OCI-LY1 (cell line): ENCODE data around the gene PLEKHA6.

Experiments used
- H2AFZ ChIP-seq: fragments of 200-600 bp; sonication (generic), shearing (Covaris generic); 2 replicates; pipeline ENCODE4 v1.6.0; 2014; ENCODE audit warnings: antibody characterized with exemption, mild to moderate bottlenecking, low read length
- H3F3A ChIP-seq: fragments of 200-600 bp; sonication (generic), shearing (Covaris generic); 2 replicates; pipeline ENCODE4 v1.6.0; 2014; ENCODE audit warnings: mild to moderate bottlenecking, antibody characterized with exemption, low read length, moderate library complexity; ENCODE audit not compliant: insufficient read depth
- H3K27ac ChIP-seq: fragments of 200-600 bp; sonication (generic); 2 replicates; pipeline ENCODE4 v1.5.1; 2014; ENCODE audit warnings: low read length, mixed run types, mild to moderate bottlenecking, low read depth; ENCODE audit not compliant: poor library complexity, severe bottlenecking
- H3K27me3 ChIP-seq: fragments of 200-600 bp; sonication (generic); 2 replicates; pipeline ENCODE4 v1.6.0; 2014; ENCODE audit warnings: antibody characterized with exemption, mild to moderate bottlenecking, low read length, moderate library complexity; ENCODE audit not compliant: insufficient read depth
- H3K36me3 ChIP-seq: fragments of 200-600 bp; sonication (generic); 2 replicates; pipeline ENCODE4 v1.6.1; 2014; ENCODE audit warnings: mild to moderate bottlenecking, antibody characterized with exemption, low read length, moderate library complexity, mixed read lengths; ENCODE audit not compliant: insufficient read depth
- H3K4me1 ChIP-seq: fragments of 200-600 bp; sonication (generic); 2 replicates; pipeline ENCODE4 v1.5.1; 2014; ENCODE audit warnings: mild to moderate bottlenecking, low read length, moderate library complexity; ENCODE audit not compliant: insufficient read depth, severe bottlenecking
- H3K4me2 ChIP-seq: fragments of 200-600 bp; sonication (generic), shearing (Covaris generic); 2 replicates; pipeline ENCODE4 v1.6.1; 2014; ENCODE audit warnings: low read length
- H3K4me3 ChIP-seq: fragments of 200-600 bp; sonication (generic); 2 replicates; pipeline ENCODE4 v1.5.1; 2014; ENCODE audit warnings: low read length, low read depth, mild to moderate bottlenecking, mixed read lengths; ENCODE audit not compliant: poor library complexity, severe bottlenecking
- H3K79me2 ChIP-seq: fragments of 200-600 bp; shearing (Covaris generic); 2 replicates; pipeline ENCODE4 v1.6.1; 2016; ENCODE audit warnings: mixed run types, low read length, mixed read lengths; ENCODE audit not compliant: insufficient read depth
- H3K9ac ChIP-seq: fragments of 200-600 bp; sonication (generic), shearing (Covaris generic); 2 replicates; pipeline ENCODE4 v1.6.1; 2014; ENCODE audit warnings: mild to moderate bottlenecking, low read length, mixed read lengths
- H3K9me2 ChIP-seq: fragments of 200-600 bp; sonication (generic), shearing (Covaris generic); 2 replicates; pipeline ENCODE4 v1.6.1; 2014; ENCODE audit warnings: low read depth, mild to moderate bottlenecking, low read length, mixed read lengths
- H3K9me3 ChIP-seq: fragments of 200-600 bp; shearing (Covaris generic); 2 replicates; pipeline ENCODE4 v1.6.1; 2014; ENCODE audit warnings: low read length, mixed read lengths
- H4K20me1 ChIP-seq: fragments of 200-600 bp; sonication (generic), shearing (Covaris generic); 2 replicates; pipeline ENCODE4 v1.6.0; 2016; ENCODE audit warnings: mild to moderate bottlenecking, low read length; ENCODE audit not compliant: insufficient read depth
- EZH2 ChIP-seq: fragments of 200-600 bp; sonication (generic), shearing (Covaris generic); IDR thresholded peaks from 2 replicates; pipeline ENCODE4 v1.8.0; 2017; ENCODE audit warnings: borderline replicate concordance, mixed run types, mild to moderate bottlenecking, antibody characterized with exemption, low read length, moderate library complexity, mixed read lengths
- TF ChIP-seq, protein P1 (sequence below): fragments of 200-600 bp; sonication (generic), shearing (Covaris generic); IDR thresholded peaks from 2 replicates; pipeline ENCODE4 v1.5.1; 2017; ENCODE audit warnings: mild to moderate bottlenecking, antibody characterized with exemption, low read length, moderate library complexity, mixed read lengths

PLEKHA6 gene

DNA sequence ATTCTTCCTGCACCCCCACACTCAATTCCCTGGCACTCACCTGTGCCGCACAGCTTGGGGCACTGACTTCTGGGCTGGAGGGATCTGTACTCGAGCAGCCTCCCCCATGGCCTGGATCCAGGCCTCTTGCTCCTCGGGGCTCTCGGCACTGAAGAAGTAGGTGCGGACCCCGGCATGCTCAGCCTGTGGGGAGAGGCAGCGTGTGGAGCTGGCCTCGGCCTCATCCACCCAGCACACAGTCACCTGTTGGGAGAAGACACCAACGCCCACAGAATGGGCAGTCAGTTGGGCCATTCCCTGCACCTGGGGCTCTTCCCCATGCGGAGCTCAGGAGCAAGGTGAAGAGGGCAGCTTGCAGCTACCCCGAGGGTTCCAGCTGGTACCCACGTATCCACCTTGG lies 98.5 kb downstream of the PLEKHA6 start:
- TF ChIP-seq, protein P1, sequence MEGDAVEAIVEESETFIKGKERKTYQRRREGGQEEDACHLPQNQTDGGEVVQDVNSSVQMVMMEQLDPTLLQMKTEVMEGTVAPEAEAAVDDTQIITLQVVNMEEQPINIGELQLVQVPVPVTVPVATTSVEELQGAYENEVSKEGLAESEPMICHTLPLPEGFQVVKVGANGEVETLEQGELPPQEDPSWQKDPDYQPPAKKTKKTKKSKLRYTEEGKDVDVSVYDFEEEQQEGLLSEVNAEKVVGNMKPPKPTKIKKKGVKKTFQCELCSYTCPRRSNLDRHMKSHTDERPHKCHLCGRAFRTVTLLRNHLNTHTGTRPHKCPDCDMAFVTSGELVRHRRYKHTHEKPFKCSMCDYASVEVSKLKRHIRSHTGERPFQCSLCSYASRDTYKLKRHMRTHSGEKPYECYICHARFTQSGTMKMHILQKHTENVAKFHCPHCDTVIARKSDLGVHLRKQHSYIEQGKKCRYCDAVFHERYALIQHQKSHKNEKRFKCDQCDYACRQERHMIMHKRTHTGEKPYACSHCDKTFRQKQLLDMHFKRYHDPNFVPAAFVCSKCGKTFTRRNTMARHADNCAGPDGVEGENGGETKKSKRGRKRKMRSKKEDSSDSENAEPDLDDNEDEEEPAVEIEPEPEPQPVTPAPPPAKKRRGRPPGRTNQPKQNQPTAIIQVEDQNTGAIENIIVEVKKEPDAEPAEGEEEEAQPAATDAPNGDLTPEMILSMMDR, result no peak
- no peak for TF ChIP-seq EZH2
- Histone ChIP-seq H4K20me1 (no peaks in the 10 kb centered on the region), H3K9me2 (no peaks in the 10 kb centered on the region), H3K36me3 (no peaks in the 10 kb centered on the region), H3K4me2 (no peak overlapping the region), H3K4me3 (no peak overlapping the region), H3K9ac (no peak overlapping the region), H3K4me1 (no peaks in the 10 kb centered on the region), H3K27ac (no peak overlapping the region), H2AFZ (no peak overlapping the region), H3K79me2 (no peaks in the 10 kb centered on the region), H3F3A (no peaks in the 10 kb centered on the region), H3K27me3 (peaks cover 7% of the 10 kb centered on the region), H3K9me3 (no peaks in the 10 kb centered on the region)

DNA sequence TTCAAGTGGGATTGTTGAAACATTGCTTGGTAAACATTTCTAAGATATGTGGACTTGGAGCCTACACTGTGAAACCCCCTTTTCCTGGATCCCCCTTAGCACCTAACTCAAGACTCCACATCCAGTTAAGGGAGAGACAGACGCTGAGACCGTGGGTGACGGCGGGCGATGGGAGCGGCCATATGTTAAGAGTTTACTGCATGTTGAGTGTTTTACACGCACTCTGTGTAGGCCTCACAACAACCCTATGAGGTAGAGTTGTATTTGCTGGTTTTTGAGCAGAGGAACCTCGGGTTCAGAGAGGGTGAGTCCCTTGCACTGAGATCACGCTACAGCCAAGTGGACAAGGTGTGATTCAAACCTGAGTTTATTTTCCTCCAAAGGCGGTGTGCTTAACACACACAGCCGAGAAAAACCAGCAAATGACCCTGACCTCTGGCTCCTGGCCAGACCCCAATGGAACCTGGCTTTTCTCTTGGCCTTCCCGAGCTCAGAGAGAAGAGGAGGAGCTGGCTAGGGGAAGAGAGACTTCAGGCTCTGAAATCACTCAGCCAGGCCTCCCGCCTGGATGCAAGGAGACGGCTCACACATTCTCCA lies 99.0 kb downstream of the PLEKHA6 start:
- TF ChIP-seq EZH2, result no peak
- TF ChIP-seq, protein P1, result no peak
- no peak overlapping the region for H2AFZ ChIP-seq
- no peaks in the 10 kb centered on the region for H4K20me1 ChIP-seq
- H3K27ac ChIP-seq, result no peak overlapping the region
- H3K36me3 ChIP-seq, result no peaks in the 10 kb centered on the region
- H3K27me3 ChIP-seq, result peaks cover 7% of the 10 kb centered on the region
- no peaks in the 10 kb centered on the region for H3K9me3 ChIP-seq
- no peak overlapping the region for H3K9ac ChIP-seq
- H3K9me2 ChIP-seq, result no peaks in the 10 kb centered on the region
- no peaks in the 10 kb centered on the region for H3F3A ChIP-seq
- H3K4me1 ChIP-seq, result no peaks in the 10 kb centered on the region
- no peak overlapping the region for H3K4me2 ChIP-seq
- H3K4me3 ChIP-seq, result no peak overlapping the region
- no peaks in the 10 kb centered on the region for H3K79me2 ChIP-seq

DNA sequence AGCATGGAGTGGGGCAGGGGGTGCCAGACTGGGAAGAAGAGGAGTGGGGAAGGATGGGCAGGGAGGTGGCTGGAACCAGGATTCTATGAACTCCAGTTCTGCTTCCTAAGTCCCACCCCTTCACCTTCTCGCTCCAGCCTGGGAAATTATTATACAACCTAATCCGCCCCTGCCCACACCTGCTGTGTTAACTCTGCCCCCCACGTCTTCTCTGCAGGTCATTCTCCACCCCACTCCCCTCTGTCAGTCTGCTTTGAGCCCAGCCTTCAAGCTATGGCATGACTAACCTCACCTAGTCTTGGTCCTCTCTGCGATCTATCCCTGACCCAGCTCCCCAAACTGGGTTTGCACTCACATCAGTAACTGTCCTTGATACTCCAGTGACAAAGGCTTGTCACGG lies 99.9 kb downstream of the PLEKHA6 start:
- Histone ChIP-seq H3K9me3 (no peaks in the 10 kb centered on the region), H3K4me3 (no peak overlapping the region), H3K9ac (no peak overlapping the region), H4K20me1 (no peaks in the 10 kb centered on the region), H3K4me1 (no peaks in the 10 kb centered on the region), H2AFZ (no peak overlapping the region), H3K9me2 (no peaks in the 10 kb centered on the region), H3K4me2 (no peak overlapping the region), H3F3A (no peaks in the 10 kb centered on the region), H3K27ac (no peak overlapping the region), H3K27me3 (peaks cover 7% of the 10 kb centered on the region), H3K79me2 (no peaks in the 10 kb centered on the region), H3K36me3 (no peaks in the 10 kb centered on the region)
- TF ChIP-seq, protein P1, result no peak
- no peak for TF ChIP-seq EZH2
